ENCODE results near the gene CAND2.
"Not testable (repeated sequence)": the region's sequence is repeated elsewhere in the genome, so short reads cannot be mapped to it uniquely, and the experiment has no call there.

Gene CAND2

GRCh38 chr3:12830785-12831156 is 34.3 kb downstream of the CAND2 start:
- DNase-seq (ENCODE audit: low read depth in 2 of 2) = no peak

DNA sequence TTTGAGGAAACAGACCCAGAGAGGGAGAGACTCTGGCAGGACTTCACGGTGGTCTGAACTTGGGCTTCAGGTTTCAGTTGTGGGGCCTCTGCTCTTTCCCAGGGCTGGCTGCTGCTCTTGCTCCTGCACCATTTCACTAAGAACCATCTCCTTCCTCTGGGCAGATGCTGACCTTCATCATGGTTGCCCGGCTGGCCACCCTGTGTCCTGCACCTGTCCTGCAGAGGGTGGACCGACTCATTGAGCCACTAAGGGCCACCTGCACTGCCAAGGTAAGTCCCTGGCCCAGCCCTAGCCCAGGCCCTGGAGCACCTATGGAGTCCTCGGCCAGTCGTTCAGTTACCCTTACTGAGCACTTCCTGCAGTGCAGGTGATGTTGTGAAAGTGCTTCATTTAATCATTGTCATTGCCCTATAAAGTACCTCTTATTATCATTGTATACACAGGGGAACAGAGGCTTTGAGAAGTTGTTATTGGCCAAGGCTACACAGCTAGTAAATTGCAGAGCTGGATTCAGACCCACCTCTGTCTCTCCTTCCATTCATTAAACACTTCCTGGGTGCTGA is 34.9 kb downstream of the CAND2 start:
- DNase-seq (ENCODE audit: low read depth in 2 of 2) = no peak

GRCh38 chr3:12832350-12833221 is 36.1 kb downstream of the CAND2 start:
- no peak for DNase-seq (ENCODE audit: low read depth in 2 of 2)

DNA sequence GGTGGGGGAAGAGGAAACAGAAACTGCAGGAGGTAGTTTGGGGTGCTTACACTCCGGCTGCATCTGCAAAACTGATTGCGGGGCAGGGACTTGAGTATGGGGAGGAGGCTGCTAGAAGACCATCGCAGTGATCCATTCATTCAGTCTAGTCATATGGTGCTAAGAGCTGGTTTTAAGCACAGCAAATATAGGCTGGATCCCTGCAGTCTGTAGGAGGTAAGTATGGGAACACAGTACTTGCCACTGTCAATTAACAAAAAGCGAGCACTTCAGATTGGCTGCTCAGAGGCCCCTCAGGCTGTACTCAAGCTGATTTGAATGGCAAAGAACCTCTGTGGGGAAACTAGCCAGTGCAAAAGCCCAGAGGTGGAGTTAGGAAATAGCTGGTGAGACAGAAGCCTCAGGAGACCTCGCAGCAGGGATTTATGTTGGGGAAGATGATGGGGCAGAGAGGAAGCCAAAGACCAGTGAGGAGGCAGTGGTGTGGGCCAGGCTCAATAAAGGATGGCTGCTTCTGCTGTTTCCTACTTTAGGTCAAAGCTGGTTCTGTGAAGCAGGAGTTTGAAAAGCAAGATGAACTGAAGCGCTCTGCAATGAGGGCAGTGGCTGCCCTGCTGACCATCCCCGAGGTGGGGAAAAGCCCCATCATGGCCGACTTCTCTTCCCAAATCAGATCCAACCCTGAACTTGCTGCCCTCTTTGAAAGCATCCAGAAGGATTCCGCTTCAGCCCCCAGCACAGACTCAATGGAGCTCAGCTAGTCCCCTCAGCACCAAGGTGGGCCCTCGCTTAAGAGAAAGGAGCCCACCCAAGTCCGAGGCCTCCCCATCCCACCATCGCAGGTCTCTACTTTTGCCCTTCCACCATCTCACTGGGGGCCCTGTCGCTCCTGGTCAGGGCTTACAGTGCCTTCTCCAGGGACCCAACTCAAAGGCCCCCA is 37.0 kb downstream of the CAND2 start:
- no peak for DNase-seq (ENCODE audit: low read depth in 2 of 2)

GRCh38 chr3:12835052-12835665 is 38.7 kb downstream of the CAND2 start:
- no peak for DNase-seq (ENCODE audit: low read depth in 2 of 2)

DNA sequence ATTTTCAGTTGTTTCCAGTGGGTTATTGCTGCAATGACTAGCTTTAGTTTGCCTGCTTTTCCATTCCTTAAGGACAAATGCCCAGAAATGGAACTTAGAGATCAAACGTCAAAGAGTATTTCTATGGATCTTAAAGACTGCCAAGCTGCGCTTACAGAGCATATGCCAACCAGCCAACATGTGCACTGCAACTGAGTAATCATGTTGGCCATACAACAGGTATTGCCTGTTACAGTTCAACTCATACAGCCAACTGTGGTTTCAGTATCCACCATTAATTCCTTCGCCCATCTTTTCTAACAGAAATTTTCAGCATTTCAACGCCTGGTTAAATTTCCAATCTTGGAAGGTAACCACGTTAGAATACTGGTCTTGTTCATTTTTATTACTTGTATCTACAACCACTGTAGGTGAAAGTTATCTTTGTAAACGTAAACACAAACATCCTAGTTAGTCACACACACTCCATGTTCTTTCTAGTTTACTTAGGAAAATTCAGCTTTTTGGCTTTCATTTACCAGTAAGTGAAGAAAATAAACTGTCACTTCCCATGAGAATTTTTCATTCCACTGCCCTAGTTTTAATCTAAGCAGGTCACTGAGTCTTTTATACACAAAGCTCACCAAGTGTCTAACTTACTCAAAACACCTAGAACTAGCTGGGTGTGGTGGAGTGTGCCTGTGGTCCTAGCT is 41.0 kb downstream of the CAND2 start:
- no peak for DNase-seq (ENCODE audit: low read depth in 2 of 2)

DNA sequence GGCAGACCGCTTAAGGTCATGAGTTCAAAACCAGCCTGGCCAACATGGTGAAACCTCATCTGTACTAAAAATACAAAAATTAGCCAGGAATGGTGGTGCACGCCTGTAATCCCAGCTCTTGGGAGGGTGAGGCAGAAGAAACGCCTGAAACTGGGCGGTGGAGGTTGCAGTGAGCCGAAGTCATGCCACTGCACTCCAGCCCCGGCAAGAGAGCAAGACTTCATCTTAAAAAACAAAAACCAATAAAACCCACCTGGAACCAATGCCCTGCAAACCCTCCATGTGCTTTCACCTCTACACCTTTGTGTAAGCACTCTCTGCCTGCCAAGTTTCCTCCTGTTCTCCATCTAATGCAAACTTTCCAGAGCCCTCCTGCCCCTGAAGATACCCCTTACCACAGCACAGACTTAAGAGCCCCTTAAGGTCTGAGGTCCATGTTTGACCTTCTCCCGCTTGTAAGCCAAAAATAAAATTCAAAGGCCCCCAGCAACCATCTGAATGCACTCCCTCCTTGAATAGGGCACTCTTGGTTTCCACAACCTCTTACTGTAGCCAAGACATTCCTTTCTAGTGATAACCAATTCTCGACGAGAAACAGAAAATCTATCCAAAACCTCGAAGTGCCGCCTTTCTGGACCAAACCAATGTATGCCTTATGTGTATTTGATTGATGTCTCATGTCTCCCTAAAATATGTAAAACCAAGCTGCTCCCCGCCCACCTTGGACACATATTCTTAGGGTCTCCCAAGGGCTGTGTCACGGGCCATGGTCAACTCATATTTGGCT is 41.9 kb downstream of the CAND2 start:
- DNase-seq (ENCODE audit: low read depth in 2 of 2) = no peak

GRCh38 chr3:12839156-12839946 is 42.9 kb downstream of the CAND2 start:
- DNase-seq (ENCODE audit: low read depth in 2 of 2) = no peak

DNA sequence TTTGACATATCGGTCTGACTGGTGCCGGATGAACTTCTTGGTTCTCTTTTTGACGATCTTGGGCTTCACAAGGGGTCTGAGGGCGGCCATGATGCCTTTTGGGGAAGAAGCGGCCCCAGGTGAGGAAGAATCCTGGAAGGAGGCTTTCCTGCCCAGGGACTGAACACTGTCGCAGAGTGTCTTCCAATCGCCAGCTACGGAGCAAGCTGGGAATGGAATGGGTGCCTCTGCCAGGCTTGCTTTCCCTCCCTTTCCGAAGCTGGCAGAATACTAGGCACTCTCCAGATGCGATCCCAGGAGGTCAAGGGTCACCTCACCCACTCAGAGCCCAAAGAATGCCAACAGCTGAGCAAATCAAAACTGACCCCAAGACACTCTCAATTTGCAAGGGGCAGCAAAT is 43.7 kb downstream of the CAND2 start:
- DNase-seq (ENCODE audit: low read depth in 2 of 2) = not testable (repeated sequence)

DNA sequence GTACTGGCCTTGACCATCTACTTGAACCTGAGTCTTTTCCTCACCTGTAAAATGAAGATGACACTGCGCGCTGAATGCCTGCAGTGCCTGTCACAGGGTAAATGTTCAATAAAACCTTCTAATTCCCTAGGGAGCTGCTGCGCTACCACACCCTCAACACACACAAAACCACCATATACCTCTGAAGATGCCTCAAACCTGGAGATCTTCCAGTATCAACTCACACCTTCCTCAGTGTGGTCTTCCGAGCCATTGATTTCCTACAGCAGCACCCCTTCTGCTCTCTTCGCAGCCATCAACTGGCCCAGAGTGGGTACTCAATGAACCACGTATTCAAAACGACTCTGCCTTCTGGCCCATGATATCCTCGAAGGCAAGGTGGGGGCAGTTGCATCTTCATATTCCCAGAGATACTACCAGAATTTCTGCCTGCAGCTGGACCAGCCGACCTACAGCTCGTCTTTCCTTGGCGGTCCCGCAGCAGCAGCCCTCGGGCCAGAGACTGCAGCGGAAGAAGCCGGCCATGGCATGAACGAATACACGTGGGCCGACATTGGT is 44.2 kb downstream of the CAND2 start:
- DNase-seq (ENCODE audit: low read depth in 2 of 2) = no peak

- peak; percentile 73 to 82 for DNase-seq (ENCODE audit: low read depth in 2 of 2)
Observed at GRCh38 chr3:12841149-12841969, 44.9 kb downstream of the CAND2 start, which contains the start of gene RPL32. Gene RPL32, minus strand, starts transcription at chr3:12841565. Its CDS starts 1,328 bp downstream, at chr3:12840237.

- no peak for DNase-seq (ENCODE audit: low read depth in 2 of 2)
Observed at GRCh38 chr3:12841970-12842328, 45.5 kb downstream of the CAND2 start.

DNA sequence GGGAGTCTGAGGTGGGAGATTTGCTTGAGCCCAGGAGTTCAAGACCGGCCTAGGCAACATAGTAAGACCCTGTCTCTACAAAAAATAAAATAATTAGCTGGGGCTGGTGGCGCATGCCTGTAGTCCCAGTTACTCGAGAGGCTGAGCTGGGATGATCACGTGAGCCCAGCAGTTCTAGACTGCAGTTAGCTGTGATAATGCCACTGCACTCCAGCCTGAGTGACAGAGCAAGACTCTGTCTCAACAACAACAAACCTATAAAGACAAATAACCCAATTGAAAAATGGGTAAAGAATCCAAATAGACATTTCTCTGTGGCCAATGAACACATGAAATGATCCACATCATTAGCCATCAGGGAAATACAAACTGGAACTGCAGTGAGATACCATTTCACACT is 46.0 kb downstream of the CAND2 start:
- no peak for DNase-seq (ENCODE audit: low read depth in 2 of 2)

DNA sequence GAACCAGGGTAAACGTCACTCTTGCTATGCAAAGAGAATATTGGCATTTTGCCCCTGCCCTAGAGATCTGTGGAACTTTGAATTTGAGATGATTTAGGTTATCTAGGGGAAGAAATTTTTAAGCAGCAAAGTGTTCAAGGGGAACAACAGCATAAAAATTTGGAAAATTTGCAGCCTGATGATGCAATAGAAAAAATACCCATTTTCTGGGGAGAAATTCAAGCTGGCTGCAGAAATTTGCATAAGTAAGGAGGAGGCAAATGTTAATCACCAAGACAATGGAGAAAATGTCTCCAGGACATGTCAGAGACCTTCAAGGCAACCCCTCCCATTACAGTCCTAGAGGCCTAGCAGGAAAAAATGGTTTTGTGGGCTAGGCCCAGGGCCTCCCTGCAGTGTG is 49.3 kb downstream of the CAND2 start:
- no peak for DNase-seq (ENCODE audit: low read depth in 2 of 2)

- no peak for DNase-seq (ENCODE audit: low read depth in 2 of 2)
Observed at GRCh38 chr3:12852201-12852600, 55.7 kb downstream of the CAND2 start.

- not testable (repeated sequence) for DNase-seq (ENCODE audit: low read depth in 2 of 2)
Observed at GRCh38 chr3:12853847-12854246, 57.4 kb downstream of the CAND2 start.

- DNase-seq (ENCODE audit: low read depth in 2 of 2) = no peak
Observed at GRCh38 chr3:12854565-12854964, 58.1 kb downstream of the CAND2 start.

DNA sequence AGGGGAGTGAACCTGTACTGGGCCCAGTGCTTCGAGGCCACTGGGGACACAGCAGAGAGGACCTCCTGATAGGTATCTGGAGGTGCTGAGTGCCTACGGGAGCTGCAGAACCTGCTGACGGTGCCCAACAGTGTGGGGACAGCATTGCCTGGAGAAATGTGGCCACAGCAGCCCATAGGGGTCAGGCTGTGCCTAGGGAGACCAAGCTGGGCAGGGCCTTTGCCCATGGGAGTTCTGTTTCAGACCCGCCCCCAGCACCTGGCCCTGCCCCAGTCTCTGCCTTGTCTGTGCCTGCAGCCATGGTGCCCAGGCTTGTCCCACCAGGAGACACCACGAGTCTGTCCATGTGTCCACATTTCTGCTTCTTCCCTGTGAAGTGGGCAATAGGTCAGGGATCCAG is 60.1 kb downstream of the CAND2 start:
- no peak for DNase-seq (ENCODE audit: low read depth in 2 of 2)

Data from stimulated activated CD4-positive, alpha-beta T cell treated with anti-CD3 and anti-CD28 coated beads, Interleukin-15, amount 100 ng/mL, for 48 hours (primary cell).